ENCODE results near the gene ZNF454. TPM values are rescaled to one million over a fixed set of nuclear protein-coding genes. Genes with fewer than 3 reads are reported as not detected.

The ZNF454 gene
- total RNA-seq, 1 experiment from 2014 or later = not detected

GRCh38 chr5:178981381-178981780, 40.4 kb downstream of the ZNF454 start:
- H3K4me1 Mint-ChIP-seq (ENCODE audit: insufficient read depth, unreplicated experiment) = no peaks in the 10 kb centered on the region
- no peaks in the 10 kb centered on the region for H3K27me3 Mint-ChIP-seq (ENCODE audit: insufficient read depth, unreplicated experiment)
- H3K36me3 Mint-ChIP-seq (ENCODE audit: insufficient read depth, unreplicated experiment) = no peaks in the 10 kb centered on the region
- TF ChIP-seq CTCF (IDR thresholded peaks at IDR 0.05; ENCODE audit: unreplicated experiment) = no peak
- H3K27ac Mint-ChIP-seq (ENCODE audit: low read depth, unreplicated experiment) = no peak overlapping the region
- no TSS peak for BruUV-seq (replicated peaks)
- peaks cover 62% of the 10 kb centered on the region for H3K9me3 Mint-ChIP-seq (ENCODE audit: unreplicated experiment)
- POLR2A ChIA-PET = no interaction called here
- no peak overlapping the region for H3K4me3 Mint-ChIP-seq (ENCODE audit: unreplicated experiment)
- intact Hi-C loops (cut with micrococcal nuclease) = no loop called here
- no peak for DNase-seq (ENCODE audit: unreplicated experiment)
- CTCF ChIA-PET = no interaction called here

GRCh38 chr5:178982941-178983340, 41.9 kb downstream of the ZNF454 start:
- H3K27me3 Mint-ChIP-seq (ENCODE audit: insufficient read depth, unreplicated experiment) = no peaks in the 10 kb centered on the region
- H3K36me3 Mint-ChIP-seq (ENCODE audit: insufficient read depth, unreplicated experiment) = no peaks in the 10 kb centered on the region
- H3K9me3 Mint-ChIP-seq (ENCODE audit: unreplicated experiment) = peaks cover 58% of the 10 kb centered on the region
- ChIA-PET POLR2A (no interaction called here), CTCF (no interaction called here)
- no peak for DNase-seq (ENCODE audit: unreplicated experiment)
- no peaks in the 10 kb centered on the region for H3K4me1 Mint-ChIP-seq (ENCODE audit: insufficient read depth, unreplicated experiment)
- no peak for TF ChIP-seq CTCF (IDR thresholded peaks at IDR 0.05; ENCODE audit: unreplicated experiment)
- BruUV-seq (replicated peaks) = no TSS peak
- no peak overlapping the region for H3K27ac Mint-ChIP-seq (ENCODE audit: low read depth, unreplicated experiment)
- intact Hi-C loops (cut with micrococcal nuclease) = no loop called here
- H3K4me3 Mint-ChIP-seq (ENCODE audit: unreplicated experiment) = no peak overlapping the region

GRCh38 chr5:178983728-178984127, 42.7 kb downstream of the ZNF454 start:
- H3K27ac Mint-ChIP-seq (ENCODE audit: low read depth, unreplicated experiment) = no peak overlapping the region
- H3K4me3 Mint-ChIP-seq (ENCODE audit: unreplicated experiment) = no peak overlapping the region
- CTCF ChIA-PET = interaction anchor here (0.6 kb wide), 1 partner anchor 91 kb away, joined by 3 read pairs; no protein-coding TSS in a partner anchor
- no peak for DNase-seq (ENCODE audit: unreplicated experiment)
- BruUV-seq (replicated peaks) = no TSS peak
- intact Hi-C loops (cut with micrococcal nuclease) = no loop called here
- POLR2A ChIA-PET = no interaction called here
- no peaks in the 10 kb centered on the region for H3K4me1 Mint-ChIP-seq (ENCODE audit: insufficient read depth, unreplicated experiment)
- no peaks in the 10 kb centered on the region for H3K27me3 Mint-ChIP-seq (ENCODE audit: insufficient read depth, unreplicated experiment)
- peaks cover 56% of the 10 kb centered on the region for H3K9me3 Mint-ChIP-seq (ENCODE audit: unreplicated experiment)
- TF ChIP-seq CTCF (IDR thresholded peaks at IDR 0.05; ENCODE audit: unreplicated experiment) = no peak
- no peaks in the 10 kb centered on the region for H3K36me3 Mint-ChIP-seq (ENCODE audit: insufficient read depth, unreplicated experiment)

- peaks cover 52% of the 10 kb centered on the region for H3K9me3 Mint-ChIP-seq (ENCODE audit: unreplicated experiment)
- H3K27me3 Mint-ChIP-seq (ENCODE audit: insufficient read depth, unreplicated experiment) = no peaks in the 10 kb centered on the region
- ChIA-PET POLR2A (no interaction called here), CTCF (interaction anchor here (0.6 kb wide), 1 partner anchor 92 kb away, joined by 3 read pairs; no protein-coding TSS in a partner anchor)
- no peaks in the 10 kb centered on the region for H3K4me1 Mint-ChIP-seq (ENCODE audit: insufficient read depth, unreplicated experiment)
- no peak for TF ChIP-seq CTCF (IDR thresholded peaks at IDR 0.05; ENCODE audit: unreplicated experiment)
- no TSS peak for BruUV-seq (replicated peaks)
- no peak overlapping the region for H3K27ac Mint-ChIP-seq (ENCODE audit: low read depth, unreplicated experiment)
- H3K4me3 Mint-ChIP-seq (ENCODE audit: unreplicated experiment) = no peak overlapping the region
- H3K36me3 Mint-ChIP-seq (ENCODE audit: insufficient read depth, unreplicated experiment) = no peaks in the 10 kb centered on the region
- no peak for DNase-seq (ENCODE audit: unreplicated experiment)
- intact Hi-C loops (cut with micrococcal nuclease) = no loop called here
Measured at GRCh38 chr5:178984145-178985072, 43.4 kb downstream of the ZNF454 start.

Measured in MCF 10A (cell line).